NCI-H2081 (cell line): ENCODE measurements around the gene CIC.

Source experiments
- DNase-seq, 2 experiments: peaks; one replicate each; lab custom pipeline; 2025; lab: John Stamatoyannopoulos, UW

Gene CIC

GRCh38 chr19:42268704-42269477, at the start of gene CIC:
TSS of gene CIC (plus strand) at chr19:42269252. CDS start at chr19:42271784, 2,532 bp downstream.
- peak; percentile 100 for DNase-seq

DNA sequence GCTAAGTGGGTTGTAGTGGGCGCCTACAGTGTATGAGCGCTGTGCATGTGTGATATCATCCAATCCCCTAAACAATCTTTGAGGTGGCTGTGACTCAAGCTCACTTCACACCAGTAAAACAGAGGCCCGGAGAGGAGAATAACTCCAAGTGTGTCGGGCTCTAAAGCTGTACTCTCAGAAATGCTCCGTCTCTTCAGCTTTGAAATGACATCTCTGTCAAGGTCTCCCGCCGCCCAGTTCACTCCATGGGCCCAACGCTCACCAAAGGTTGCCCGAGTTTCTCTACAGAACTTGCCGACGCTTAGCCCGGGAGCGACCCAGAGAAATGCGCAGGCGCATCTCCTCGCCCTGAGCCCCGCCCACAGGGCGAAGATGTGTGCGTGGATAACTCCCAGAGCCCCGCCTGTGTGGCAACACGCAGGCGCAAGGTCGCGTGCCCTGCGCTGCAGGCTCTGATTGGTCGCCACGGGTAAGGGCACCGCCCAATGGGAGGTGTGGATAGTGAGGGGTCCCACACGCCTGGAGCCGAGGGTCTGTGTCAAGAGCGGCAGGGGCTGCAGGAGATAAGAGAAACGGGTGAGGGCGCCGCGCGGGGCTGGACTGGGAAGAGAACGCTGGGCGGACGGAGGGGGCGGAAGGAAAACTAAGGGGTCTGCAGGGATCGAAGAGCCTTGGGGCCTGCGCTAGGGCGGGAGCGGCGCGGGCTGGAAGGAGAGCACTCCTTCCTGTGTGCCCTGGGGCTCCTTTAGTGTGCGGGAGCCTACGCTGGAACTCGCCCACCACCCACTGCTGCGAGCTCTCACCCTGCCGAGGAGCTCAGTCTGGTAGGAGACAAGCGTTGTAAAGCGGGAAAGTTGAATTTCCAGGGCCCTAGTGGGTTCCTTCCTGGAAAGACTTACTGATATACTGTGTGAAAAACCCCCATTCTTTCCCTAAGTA, 49.0 kb upstream of the CIC start, which contains the start of gene ZNF526:
Gene ZNF526, plus strand, starts transcription at position 501 of the 939 bp plus-strand sequence. CDS start 4,092 bp downstream, outside the sequence.
- DNase-seq, result peak; percentile 95 to 97

DNA sequence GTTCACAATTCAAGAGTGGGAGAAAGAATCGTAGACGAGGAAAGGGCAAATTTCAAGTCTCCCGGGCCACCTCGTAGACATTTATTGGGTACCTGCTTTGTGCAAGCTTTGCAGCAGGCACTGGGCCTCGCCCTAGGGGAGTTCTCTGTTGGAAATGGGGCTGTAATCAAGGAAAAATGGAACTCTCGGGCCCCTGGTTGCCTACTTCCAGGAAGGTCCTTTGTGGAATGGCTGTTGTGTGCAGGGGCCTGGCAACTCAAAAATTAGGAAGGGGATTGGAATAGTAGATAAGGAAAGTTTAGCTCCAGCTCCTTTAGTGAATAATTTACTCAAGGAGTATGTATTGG, 48.3 kb upstream of the CIC start:
- DNase-seq, result no peak

GRCh38 chr19:42224940-42225717, 43.9 kb upstream of the CIC start:
- DNase-seq, result no peak

- DNase-seq, result no peak
Observed at GRCh38 chr19:42225718-42226292, 43.2 kb upstream of the CIC start.

DNA sequence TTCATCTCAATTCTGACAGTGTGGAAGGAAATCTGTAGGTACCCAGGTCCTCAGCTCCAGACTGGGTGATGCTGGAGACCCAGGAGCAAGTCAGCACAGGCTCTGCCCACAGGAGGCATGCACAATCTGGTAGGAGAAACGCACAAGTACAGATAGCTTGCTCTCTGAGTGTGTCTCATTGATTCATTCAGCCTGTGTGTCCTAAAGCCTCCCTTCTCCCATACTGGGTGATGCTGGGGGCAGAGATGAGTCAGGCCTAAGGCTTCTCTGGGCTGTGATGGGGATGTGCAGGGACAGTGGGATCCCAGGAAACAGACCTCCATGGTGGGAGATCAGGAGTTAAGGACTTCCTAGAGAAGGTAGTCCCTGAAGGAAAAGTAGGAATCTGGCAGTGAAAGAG, 42.2 kb upstream of the CIC start:
- no peak for DNase-seq

GRCh38 chr19:42228641-42229040, 40.4 kb upstream of the CIC start:
- DNase-seq, result no peak

GRCh38 chr19:42229301-42229854, 39.7 kb upstream of the CIC start:
- DNase-seq, result no peak

DNA sequence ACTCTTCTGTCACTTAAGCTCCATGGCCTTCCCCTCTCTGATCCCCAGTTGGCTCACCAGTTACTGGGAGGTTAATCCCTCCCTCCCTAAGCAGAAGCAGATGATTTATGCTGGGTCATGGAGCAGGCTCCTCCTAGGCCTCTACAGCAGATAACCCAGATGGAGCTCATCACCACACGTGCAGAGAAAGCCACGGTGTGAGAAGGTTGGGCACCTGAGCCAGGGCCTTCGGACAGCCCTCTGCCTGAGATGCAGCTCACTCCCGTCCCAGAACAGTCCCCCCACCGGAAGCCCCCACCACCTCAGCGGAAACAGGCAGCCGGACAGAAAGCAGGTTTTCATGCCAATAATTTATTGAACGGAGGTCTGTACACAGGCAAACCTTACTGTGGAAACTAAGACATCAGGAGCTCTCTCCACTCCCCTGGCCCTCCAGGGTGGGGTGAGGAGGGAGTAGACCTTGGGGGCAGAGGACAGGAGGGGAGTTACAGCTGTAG, 39.1 kb upstream of the CIC start:
- no peak for DNase-seq

DNA sequence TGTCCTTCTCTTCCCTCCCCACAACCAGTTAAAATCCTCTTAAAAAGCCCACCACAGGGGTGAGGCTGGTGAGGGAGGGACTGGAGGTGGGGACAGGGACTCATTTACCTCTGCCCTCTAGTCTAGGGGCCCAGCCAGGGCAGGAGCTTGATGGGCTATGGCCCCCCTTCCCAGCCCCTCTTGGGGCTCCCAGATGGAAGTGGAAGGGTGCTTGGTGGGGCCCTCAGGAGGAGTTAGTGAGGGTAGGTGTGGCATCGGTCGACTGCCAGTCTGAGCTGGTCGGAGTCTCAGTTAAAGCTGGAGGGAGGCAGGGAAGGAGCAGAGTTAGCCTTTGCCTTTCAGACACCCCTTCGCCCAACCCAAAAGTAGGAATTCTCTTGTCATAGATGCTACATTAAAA, 38.5 kb upstream of the CIC start:
- no peak for DNase-seq

DNA sequence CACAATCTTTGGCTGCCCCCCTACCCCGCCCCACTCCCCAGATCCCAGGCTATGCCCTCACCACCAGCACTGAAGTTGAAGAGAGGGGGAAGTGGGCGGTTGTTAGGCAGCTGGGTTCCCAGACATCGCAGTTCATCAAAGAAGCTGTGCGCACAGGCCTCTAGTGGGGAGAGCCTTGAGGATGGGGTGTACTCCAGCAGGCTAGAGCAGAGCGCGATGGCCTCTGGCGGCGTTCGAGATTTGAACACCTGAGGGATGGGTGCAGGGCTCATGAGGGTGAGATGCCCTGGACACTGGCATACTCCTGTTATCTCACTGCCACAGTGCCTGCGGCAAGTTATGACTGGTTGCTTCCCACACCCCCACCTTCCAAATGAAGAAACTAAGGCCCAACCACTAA, 36.6 kb upstream of the CIC start:
- DNase-seq, result no peak

DNA sequence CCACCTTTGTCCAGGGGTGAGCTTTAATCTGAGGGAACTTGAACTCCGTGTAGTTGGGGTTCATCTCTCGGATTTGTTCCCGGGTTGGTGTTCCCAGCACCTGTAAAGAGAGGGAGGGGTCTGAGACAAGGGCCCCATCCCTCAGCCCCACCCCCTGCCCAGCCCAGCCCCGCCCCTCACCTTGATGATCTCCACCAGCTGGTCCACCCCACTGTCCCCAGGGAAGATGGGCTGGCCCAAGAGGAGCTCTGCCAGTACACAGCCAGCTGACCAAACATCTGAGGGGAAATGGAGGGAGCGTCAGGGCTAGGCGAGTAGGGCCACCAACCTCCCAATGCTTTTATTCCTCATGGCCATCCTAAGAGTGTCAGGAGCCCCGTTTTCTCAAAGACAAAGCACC, 35.9 kb upstream of the CIC start:
- no peak for DNase-seq

- DNase-seq, result no peak
Observed at GRCh38 chr19:42233678-42234292, 35.3 kb upstream of the CIC start.

GRCh38 chr19:42234364-42234763, 34.7 kb upstream of the CIC start:
- DNase-seq, result no peak

DNA sequence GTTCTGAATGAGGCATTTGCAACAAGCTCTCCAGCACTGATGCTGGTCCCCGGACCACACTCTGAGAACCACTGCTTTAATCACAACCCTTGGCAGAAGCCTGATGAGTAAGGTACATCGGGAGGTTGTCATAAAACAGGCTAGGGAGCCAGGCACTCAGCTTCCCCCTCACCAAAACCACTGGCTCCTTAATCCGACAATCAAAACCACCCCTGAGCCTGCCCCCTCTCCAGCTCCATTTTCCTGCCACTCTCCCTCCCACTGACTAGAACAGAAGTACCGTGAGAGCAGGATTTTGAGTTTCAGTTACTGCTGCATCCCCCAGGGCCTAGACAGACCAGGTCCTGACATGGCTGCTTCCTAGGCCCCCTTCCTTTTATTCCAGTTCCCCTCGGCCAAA, 33.9 kb upstream of the CIC start:
- no peak for DNase-seq

- no peak for DNase-seq
Observed at GRCh38 chr19:42239544-42240220, 29.4 kb upstream of the CIC start.

DNA sequence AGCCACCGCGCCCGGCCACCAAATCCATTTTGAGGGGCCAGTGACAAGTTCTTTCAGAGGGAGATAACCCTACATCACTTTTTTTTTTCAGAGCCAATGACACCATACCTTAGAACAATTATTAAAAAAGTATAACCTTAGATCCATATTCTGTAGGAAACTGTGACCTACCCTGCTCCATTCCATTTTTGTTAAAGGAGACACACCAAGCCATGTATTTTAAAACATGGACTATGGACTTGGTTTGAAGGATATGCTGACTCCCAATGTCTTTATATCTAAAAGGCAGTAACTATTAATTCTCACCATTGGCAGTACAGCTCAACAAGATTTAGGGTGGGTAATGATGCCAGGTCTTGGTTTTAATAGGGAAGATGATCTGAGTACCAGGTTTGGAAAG, 27.8 kb upstream of the CIC start:
- no peak for DNase-seq

- no peak for DNase-seq
Observed at GRCh38 chr19:42242069-42242511, 27.0 kb upstream of the CIC start.

DNA sequence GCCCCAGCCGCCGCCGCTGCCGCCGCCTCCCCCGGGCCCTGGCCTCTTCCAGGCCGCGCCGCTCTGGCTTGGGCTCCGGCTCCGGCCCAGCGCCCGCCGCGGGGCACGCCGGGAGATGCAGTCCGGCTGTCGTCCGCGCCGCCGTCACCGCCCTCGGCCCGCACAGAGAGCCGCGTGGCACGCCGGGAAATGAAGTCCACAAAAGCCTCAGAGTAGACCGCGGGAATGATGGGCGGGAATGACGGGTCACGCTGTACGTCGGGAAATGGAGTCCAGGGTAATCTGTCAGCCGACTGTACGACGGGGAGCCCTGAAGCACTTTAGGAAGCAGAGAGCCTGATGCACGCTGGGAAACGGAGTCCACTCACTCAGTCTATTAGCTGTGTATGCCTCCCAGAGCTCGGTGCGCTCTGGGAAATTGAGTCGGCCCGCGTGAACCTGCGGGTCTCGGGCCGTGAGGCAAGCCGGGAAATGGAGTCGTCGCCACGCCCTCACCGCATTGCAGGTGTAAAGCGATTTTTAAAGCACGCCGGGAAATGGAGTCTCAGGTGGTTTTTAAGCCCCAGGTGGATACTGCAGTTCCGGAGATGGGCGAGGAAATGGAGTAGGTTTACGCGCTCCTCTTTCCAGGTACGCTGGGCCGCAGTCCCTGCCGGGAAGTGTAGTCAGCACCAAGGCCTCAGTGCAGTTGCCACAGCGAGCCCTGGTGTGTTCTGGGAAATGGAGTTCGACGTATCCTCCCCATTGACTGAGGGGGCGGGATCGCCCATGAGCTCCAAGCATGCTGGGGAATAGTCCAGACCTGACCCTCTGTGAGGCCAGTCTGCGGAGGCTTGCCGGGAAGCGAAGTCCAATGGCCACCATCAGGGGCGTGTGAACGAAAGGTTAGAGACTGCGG, 26.3 kb upstream of the CIC start, which contains the start of gene GSK3A:
Gene GSK3A, minus strand, starts transcription at position 91 of the 898 bp plus-strand sequence. CDS start 137 bp downstream, outside the sequence.
- DNase-seq, result peak; percentile 99 to 100
